Stimulated activated naive CD4-positive, alpha-beta T cell treated with Interleukin-2 at 50 U/mL for 16 hours (primary cell): ENCODE results near the gene CPHXL.

ENCODE experiments used
- DNase-seq: peaks from one replicate; lab custom pipeline; 2025; lab: John Stamatoyannopoulos, UW

Gene CPHXL

GRCh38 chr16:75701361-75701760, 24.9 kb downstream of the CPHXL start, which contains the start of gene DUXB:
Gene DUXB (minus strand): TSS chr16:75701461. CDS start chr16:75701418, 43 bp downstream.
- no peak for DNase-seq

GRCh38 chr16:75697571-75697970, 28.7 kb downstream of the CPHXL start:
- DNase-seq, result no peak

GRCh38 chr16:75695708-75696107, 30.6 kb downstream of the CPHXL start:
- DNase-seq, result no peak

GRCh38 chr16:75687361-75687760, 38.9 kb downstream of the CPHXL start:
- no peak for DNase-seq

- DNase-seq, result no peak
Measured at GRCh38 chr16:75682308-75682707, 44.0 kb downstream of the CPHXL start.

- DNase-seq, result no peak
Measured at GRCh38 chr16:75679366-75679765, 46.9 kb downstream of the CPHXL start.

- DNase-seq, result no peak
Measured at GRCh38 chr16:75676909-75677308, 49.4 kb downstream of the CPHXL start, which contains the start of gene CPHXL2. Gene CPHXL2 (minus strand): TSS chr16:75677009. CDS start chr16:75676999, 10 bp downstream.

GRCh38 chr16:75667503-75667902, 58.8 kb downstream of the CPHXL start:
- DNase-seq, result no peak
